GM18861 (cell line): Measurements from ENCODE around the gene GRIA3.
"Not testable (repeated sequence)": the region's sequence is repeated elsewhere in the genome, so short reads cannot be mapped to it uniquely, and the experiment has no call there.

ENCODE experiments used
- ATAC-seq: cut with Tn5 transposase; IDR thresholded peaks from one replicate; pipeline ENCODE4 v1.9.1; 2021; ENCODE audit not compliant: unreplicated experiment

The GRIA3 gene

DNA sequence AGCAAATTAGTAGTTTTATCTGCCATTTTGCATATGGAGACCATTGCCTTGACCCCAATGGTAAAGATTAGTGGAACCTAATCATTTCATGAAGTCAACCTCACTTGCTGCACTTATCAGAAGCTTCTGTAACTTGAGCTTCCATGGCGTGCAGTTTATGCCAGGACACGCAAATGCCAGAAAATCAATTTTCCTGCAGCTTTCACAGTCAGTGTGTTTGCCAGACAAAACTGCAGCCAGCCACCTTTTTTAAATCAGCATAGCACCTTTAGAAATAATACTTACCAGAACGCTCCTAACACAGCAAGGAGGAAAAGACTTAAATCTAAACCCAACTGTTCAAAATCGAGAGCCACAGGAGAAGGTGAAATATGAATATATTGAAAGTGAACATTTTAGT, 265.3 kb downstream of the GRIA3 start:
- no peak for ATAC-seq

DNA sequence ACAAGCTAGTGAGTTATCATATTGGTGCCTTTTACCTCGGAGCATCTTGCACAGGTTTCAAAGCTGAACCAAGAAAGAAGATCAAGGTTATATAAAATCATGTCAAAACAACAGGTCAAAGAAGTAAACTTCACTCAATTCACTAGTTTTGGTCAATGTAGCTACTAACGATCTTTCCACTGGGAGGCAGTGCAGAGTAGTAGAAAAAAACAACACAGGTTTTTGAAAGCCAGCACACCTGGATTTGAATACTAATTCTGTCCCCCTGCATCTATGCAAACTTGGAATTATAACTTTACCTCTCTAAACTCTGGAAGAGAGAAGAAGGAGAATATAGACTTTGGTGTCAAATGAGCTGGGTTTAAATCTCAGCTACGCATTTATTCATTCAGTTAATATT, 266.1 kb downstream of the GRIA3 start:
- no peak for ATAC-seq

DNA sequence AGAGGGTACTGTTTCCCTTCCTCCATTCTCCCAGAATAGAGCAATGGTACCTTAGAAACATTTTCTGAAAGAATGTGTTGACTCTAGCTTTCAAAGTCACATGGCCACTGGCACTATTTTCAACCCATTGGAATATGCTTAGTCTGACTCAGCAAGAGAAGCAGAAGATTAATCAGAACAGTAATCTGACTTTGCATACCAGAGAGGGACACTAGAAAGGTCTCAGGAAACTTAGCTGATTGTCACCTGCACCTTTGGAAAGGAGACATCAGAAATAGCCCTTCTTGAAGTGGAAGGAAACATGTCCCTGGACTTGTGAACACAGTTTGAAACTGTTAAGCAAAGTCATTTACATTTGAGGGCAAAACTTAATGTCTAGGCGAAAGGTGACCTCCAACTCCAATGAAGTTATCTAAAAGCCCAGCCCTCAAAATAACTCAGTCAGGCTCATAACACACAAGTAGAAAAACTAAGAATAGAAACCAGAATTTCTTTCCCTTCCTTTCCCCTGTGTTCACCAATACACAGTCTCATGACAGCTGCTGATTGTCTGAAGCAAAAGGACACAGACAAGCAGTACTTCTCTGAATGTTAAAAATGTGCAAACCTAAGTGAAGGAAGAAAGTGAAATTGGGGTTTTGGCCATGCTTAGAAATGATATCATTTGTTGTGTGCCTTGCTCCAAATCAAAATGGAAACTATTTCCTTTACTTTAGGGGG, 270.8 kb downstream of the GRIA3 start:
- no peak for ATAC-seq

GRCh38 chrX:123455693-123456092, 271.6 kb downstream of the GRIA3 start:
- ATAC-seq: no peak

DNA sequence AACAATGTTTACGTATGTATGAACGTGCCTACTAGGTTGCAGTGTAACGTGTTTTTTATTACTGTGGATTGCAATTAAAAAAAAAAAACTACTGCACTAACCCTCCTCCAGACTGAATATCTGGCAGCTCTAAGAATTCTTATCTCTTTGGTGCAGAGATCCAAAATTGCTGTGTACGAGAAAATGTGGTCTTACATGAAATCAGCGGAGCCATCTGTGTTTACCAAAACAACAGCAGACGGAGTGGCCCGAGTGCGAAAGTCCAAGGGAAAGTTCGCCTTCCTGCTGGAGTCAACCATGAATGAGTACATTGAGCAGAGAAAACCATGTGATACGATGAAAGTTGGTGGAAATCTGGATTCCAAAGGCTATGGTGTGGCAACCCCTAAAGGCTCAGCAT, 280.6 kb downstream of the GRIA3 start:
- ATAC-seq: no peak

- ATAC-seq: no peak
Measured at GRCh38 chrX:123468481-123468880, 284.4 kb downstream of the GRIA3 start.

- ATAC-seq: no peak
Measured at GRCh38 chrX:123475068-123475724, 291.1 kb downstream of the GRIA3 start.

- ATAC-seq: no peak
Measured at GRCh38 chrX:123476611-123477219, 292.6 kb downstream of the GRIA3 start.

DNA sequence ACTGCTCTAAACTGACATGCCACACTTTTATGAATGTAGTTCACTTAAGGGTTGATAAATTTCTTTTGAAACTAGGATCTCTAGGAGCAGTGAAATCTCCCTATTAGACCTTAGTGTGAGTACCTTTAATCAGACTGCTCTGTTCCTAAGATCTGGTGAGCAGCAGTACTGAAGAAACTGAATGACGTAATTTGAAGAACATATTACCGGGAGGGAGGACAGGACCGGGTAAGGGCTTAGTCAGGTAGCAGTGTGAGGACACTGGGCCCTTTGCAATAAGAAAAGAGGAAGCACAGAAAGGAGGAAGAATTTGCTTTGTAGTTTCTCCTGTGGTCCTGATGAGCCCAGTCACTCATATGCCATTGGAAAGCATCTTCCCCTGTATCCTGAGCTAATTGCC, 293.6 kb downstream of the GRIA3 start:
- ATAC-seq: no peak

- no peak for ATAC-seq
Measured at GRCh38 chrX:123481913-123482851, 298.1 kb downstream of the GRIA3 start.

DNA sequence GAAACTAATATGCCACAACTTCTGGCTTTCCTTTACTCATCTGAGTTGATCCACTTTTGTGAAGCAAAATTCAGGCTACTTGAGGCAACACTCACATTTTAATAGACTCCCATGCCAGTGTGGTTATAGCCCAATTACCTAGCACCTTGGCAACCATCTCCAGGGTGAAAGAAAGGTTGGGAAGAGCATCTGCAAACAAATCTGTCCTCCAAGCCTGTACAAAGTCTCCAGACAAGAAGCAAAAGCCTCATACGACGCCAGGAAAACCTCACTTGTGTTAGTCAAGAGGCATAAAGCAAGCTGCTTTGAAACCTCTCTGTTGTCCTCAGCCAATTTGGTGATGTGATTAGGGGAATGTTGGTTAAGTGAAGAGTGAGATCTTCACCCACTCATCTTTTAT, 302.2 kb downstream of the GRIA3 start:
- no peak for ATAC-seq

GRCh38 chrX:123487236-123487635, 303.2 kb downstream of the GRIA3 start:
- no peak for ATAC-seq

GRCh38 chrX:123487669-123488068, 303.6 kb downstream of the GRIA3 start:
- no peak for ATAC-seq

- no peak for ATAC-seq
Measured at GRCh38 chrX:123489011-123489410, 304.9 kb downstream of the GRIA3 start.

DNA sequence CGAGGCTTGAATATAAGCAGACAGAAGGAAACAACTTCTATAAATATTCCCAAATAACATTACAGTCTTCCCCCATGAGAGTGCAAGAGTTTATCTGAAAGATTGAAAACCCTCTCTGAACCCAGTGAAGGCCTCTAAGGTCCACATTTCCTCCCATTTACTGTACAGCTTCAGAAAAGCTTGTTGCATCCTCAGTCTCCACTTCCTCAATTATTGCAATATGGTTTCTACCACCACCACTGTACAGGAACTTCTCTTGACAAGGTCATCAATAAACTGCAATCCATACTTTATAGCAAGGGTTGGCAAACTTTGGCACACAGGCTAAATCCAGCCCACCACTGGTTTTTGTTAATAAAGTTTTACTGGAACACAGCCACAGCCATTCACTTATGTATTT, 309.8 kb downstream of the GRIA3 start:
- no peak for ATAC-seq

DNA sequence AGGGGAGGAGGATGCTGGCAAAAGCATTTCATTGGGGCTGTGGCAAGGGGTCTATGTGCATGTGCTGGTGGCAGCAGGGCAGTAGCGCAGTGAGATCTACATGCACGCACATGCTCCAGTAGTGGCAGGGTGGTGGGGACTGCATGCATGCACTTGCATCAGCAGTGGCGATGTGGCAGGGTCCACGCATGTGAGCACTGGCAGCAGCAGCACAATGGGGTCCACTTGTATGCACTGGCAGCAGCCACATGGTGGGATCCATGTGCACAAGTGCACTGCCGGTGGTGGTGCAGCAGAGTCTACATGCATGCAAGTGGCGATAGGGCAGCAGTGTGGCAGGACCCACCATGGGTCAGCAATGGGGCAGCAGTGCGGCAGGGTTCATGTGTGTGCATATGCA, 315.7 kb downstream of the GRIA3 start:
- ATAC-seq: no peak

DNA sequence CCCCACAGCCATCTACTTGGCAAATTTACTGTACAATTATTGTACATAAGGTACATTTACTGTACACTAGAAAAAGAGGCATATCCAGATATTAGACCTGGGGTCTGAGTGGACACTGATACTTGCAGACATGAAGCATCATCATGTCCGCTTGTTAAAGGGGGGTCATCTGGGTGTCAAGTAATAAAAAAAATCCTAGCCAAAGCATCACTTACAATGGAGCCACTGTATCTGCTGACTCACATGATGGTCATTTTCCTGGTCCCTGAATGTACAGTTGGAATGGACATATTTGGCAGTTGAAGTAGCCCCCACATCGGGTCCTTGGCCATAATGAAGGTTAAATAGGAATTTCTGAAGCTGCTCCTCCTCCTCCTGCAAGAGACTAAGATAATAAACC, 320.0 kb downstream of the GRIA3 start:
- ATAC-seq: no peak

GRCh38 chrX:123504630-123505270, 320.7 kb downstream of the GRIA3 start:
- ATAC-seq: no peak

DNA sequence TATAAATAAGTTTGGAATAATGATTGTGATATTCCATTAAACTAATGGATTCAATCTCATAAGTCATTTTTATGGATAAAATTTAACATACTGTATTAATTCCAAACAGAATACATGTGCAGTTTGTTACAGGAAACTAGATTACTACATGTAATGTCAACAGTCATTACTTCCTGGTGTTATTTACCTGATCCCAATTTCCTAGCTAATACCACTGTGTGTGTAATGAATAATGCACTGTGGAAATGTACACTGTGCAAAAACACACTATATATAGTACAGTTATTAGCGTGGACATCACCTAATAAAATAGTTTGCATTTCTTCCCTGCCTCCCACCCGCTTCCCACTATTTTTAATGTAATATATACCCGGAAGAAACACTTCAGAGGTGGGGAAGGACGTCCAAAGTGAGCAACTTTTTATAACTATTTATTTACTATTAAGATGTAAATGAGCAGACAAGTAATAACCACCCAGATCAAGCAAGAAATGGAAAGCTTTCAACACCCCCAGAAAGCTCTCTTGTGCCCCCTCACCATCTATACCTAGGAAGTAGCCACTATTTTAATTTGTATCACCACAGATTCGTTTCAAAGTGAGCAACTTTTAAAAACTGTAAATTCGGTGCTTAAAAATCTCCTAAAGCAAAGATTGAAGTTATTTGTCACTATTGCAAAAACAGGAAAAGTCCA, 329.7 kb downstream of the GRIA3 start:
- no peak for ATAC-seq

- not testable (repeated sequence) for ATAC-seq
Measured at GRCh38 chrX:123514279-123514640, 330.2 kb downstream of the GRIA3 start.
